GM23338 (cell line): ENCODE results near the gene C1orf21. TPM values are rescaled to one million over a fixed set of nuclear protein-coding genes. Genes with fewer than 3 reads are reported as not detected.

Experiments used
- ATAC-seq: fragments of 200-7000 bp; cut with Tn5 transposase; 3 replicates; pipeline ENCODE4 v1.9.1; 2020
- DNase-seq: peaks from one replicate; pipeline ENCODE4 v3.0.0-alpha.2; 2015; ENCODE audit warnings: low spot score
- H2AFZ ChIP-seq: fragments of 200-600 bp; sonication (generic); 2 replicates; pipeline ENCODE4 v1.8.0; 2016; ENCODE audit warnings: antibody characterized with exemption, mild to moderate bottlenecking, moderate library complexity
- H3F3A ChIP-seq: fragments of 200-600 bp; sonication (generic); replicated peaks from 2 replicates; pipeline ENCODE4 v1.8.0; 2017; ENCODE audit warnings: antibody characterized with exemption, mixed run types, low read depth
- H3K27ac ChIP-seq: fragments of 200-600 bp; sonication (generic); 2 replicates; pipeline ENCODE4 v1.6.1; 2016; ENCODE audit warnings: low read depth
- H3K27me3 ChIP-seq: fragments of 200-600 bp; sonication (generic); 2 replicates; pipeline ENCODE4 v1.8.0; 2016; ENCODE audit warnings: mild to moderate bottlenecking, mixed run types, moderate library complexity; ENCODE audit not compliant: insufficient read depth
- H3K36me3 ChIP-seq: fragments of 200-600 bp; sonication (generic); 2 replicates; pipeline ENCODE4 v1.8.0; 2016; ENCODE audit warnings: mild to moderate bottlenecking; ENCODE audit not compliant: insufficient read depth
- H3K4me1 ChIP-seq: fragments of 200-600 bp; sonication (generic); 2 replicates; pipeline ENCODE4 v1.8.0; 2016; ENCODE audit warnings: mild to moderate bottlenecking, moderate library complexity; ENCODE audit not compliant: insufficient read depth
- H3K4me2 ChIP-seq: fragments of 200-600 bp; sonication (generic); 2 replicates; pipeline ENCODE4 v1.7.1; 2017; ENCODE audit warnings: mixed run types
- H3K4me3 ChIP-seq: fragments of 200-600 bp; sonication (generic); 2 replicates; pipeline ENCODE4 v1.6.1; 2016; ENCODE audit warnings: mixed run types
- H3K79me2 ChIP-seq: fragments of 200-600 bp; sonication (generic); replicated peaks from 2 replicates; pipeline ENCODE4 v1.8.0; 2017; ENCODE audit warnings: mild to moderate bottlenecking; ENCODE audit not compliant: insufficient read depth
- H3K9me2 ChIP-seq: fragments of 200-600 bp; sonication (generic); 2 replicates; pipeline ENCODE4 v1.8.0; 2017; ENCODE audit not compliant: insufficient read depth
- H4K20me1 ChIP-seq: fragments of 200-600 bp; sonication (generic); replicated peaks from 2 replicates; pipeline ENCODE4 v1.8.0; 2017; ENCODE audit warnings: mild to moderate bottlenecking; ENCODE audit not compliant: insufficient read depth
- H3K27ac Mint-ChIP-seq: 2 replicates; pipeline ENCODE4 v1.8.0; 2020; ENCODE audit warnings: inconsistent platforms, mild to moderate bottlenecking, moderate library complexity, mixed read lengths
- H3K27me3 Mint-ChIP-seq: 3 replicates; pipeline ENCODE4 v1.8.0; 2022; ENCODE audit warnings: low read depth, mild to moderate bottlenecking, moderate library complexity, mixed read lengths, inconsistent platforms; ENCODE audit not compliant: insufficient read depth, poor library complexity
- H3K36me3 Mint-ChIP-seq: 3 replicates; pipeline ENCODE4 v1.8.0; 2021; ENCODE audit warnings: low read depth, mild to moderate bottlenecking, inconsistent platforms, moderate library complexity, mixed read lengths
- H3K4me1 Mint-ChIP-seq: 3 replicates; pipeline ENCODE4 v1.8.0; 2020; ENCODE audit warnings: mild to moderate bottlenecking, inconsistent platforms, mixed read lengths
- H3K4me3 Mint-ChIP-seq: 3 replicates; pipeline ENCODE4 v1.8.0; 2021; ENCODE audit warnings: moderate library complexity, mild to moderate bottlenecking, inconsistent platforms, mixed read lengths
- H3K9me3 Mint-ChIP-seq: 3 replicates; pipeline ENCODE4 v1.8.0; 2020; ENCODE audit warnings: moderate library complexity, mild to moderate bottlenecking, inconsistent platforms, mixed read lengths
- CREB1 ChIP-seq: fragments of 250-450 bp; sonication (Bioruptor Pico); IDR thresholded peaks from 2 replicates; pipeline ENCODE4 v1.5.0; 2020; ENCODE audit warnings: low read depth, mild to moderate bottlenecking, moderate library complexity
- JUNB ChIP-seq: IDR thresholded peaks from one replicate; pipeline ENCODE4 v1.6.1; 2016; ENCODE audit warnings: antibody characterized with exemption; ENCODE audit not compliant: unreplicated experiment
- POLR2AphosphoS5 ChIP-seq: IDR thresholded peaks from 2 replicates; pipeline ENCODE4 v1.6.1; 2016; ENCODE audit warnings: antibody characterized with exemption, low read depth
- STAT1 ChIP-seq: IDR thresholded peaks from one replicate; pipeline ENCODE4 v1.6.1; 2016; ENCODE audit warnings: antibody characterized with exemption; ENCODE audit not compliant: unreplicated experiment
- polyA plus RNA-seq: library from polyadenylated mRNA; unstranded; fragments of >200 nt; fragmentation: Nextera tagmentation; extraction: Ambion mirVana; gene quantifications from 2 replicates; pipeline ENCODE4 v1.2.1, GENCODE V29; 2016
- total RNA-seq: library from RNA; depleted of rRNA; stranded (reverse); fragments of >200 nt; shearing (Covaris generic); gene quantifications from 2 replicates; pipeline ENCODE4 v1.2.3, GENCODE V29; 2014
- TF ChIP-seq, protein P1 (sequence below), 2 experiments: fragments of 200-600 bp in 1 of 2; sonication (generic) in 1 of 2; conservative IDR thresholded peaks; 2 replicates each; pipeline versions ENCODE4 v1.5.1 to v1.6.1; 2016 to 2017; ENCODE audit warnings: antibody characterized with exemption in 2 of 2, low read depth in 2 of 2, mild to moderate bottlenecking in 2 of 2, moderate library complexity in 1 of 2
- TF ChIP-seq, protein P2 (sequence below): IDR thresholded peaks from 2 replicates; pipeline ENCODE4 v1.6.1; 2016; ENCODE audit warnings: antibody characterized with exemption
- TF ChIP-seq, protein P3 (sequence below): IDR thresholded peaks from one replicate; pipeline ENCODE4 v1.6.1; 2018; ENCODE audit warnings: antibody characterized with exemption; ENCODE audit not compliant: unreplicated experiment

C1orf21 gene
- total and polyA plus RNA-seq, 2 experiments from 2014 or later = 28.0 to 40.4 TPM

DNA sequence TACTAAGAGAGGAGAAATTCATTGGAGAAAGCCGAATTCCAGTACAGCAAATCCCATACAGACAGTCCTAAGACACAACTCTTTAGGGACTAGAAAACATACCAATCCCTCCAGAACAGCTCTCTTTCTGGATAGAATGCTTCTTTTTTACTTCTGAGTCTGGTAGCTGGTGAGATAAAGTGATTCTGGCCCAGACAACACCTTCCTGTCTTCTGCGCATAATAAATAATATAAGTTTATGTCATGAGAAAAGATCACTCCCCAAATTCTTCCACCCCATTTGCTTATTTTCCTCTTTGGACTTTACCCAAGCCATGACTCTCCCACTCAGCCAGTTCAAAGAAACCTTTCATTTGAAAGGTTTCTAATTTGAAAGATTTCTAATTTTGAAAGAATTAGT is 269.4 kb downstream of the C1orf21 start:
- no peak for TF ChIP-seq POLR2AphosphoS5
- TF ChIP-seq STAT1 = no peak
- TF ChIP-seq, protein P1, sequence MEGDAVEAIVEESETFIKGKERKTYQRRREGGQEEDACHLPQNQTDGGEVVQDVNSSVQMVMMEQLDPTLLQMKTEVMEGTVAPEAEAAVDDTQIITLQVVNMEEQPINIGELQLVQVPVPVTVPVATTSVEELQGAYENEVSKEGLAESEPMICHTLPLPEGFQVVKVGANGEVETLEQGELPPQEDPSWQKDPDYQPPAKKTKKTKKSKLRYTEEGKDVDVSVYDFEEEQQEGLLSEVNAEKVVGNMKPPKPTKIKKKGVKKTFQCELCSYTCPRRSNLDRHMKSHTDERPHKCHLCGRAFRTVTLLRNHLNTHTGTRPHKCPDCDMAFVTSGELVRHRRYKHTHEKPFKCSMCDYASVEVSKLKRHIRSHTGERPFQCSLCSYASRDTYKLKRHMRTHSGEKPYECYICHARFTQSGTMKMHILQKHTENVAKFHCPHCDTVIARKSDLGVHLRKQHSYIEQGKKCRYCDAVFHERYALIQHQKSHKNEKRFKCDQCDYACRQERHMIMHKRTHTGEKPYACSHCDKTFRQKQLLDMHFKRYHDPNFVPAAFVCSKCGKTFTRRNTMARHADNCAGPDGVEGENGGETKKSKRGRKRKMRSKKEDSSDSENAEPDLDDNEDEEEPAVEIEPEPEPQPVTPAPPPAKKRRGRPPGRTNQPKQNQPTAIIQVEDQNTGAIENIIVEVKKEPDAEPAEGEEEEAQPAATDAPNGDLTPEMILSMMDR (conservative IDR thresholded peaks at IDR 0.05; ENCODE audit: low read depth in 2 of 2) = no peak
- no peak for TF ChIP-seq JUNB
- TF ChIP-seq, protein P2, sequence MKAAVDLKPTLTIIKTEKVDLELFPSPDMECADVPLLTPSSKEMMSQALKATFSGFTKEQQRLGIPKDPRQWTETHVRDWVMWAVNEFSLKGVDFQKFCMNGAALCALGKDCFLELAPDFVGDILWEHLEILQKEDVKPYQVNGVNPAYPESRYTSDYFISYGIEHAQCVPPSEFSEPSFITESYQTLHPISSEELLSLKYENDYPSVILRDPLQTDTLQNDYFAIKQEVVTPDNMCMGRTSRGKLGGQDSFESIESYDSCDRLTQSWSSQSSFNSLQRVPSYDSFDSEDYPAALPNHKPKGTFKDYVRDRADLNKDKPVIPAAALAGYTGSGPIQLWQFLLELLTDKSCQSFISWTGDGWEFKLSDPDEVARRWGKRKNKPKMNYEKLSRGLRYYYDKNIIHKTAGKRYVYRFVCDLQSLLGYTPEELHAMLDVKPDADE = no peak
- Histone ChIP-seq H3K27me3 (no peaks in the 10 kb centered on the region), H3K4me3 (no peak overlapping the region), H3K9me2 (0 out of 2 replicates have a peak, but pooled peaks cover 9% of the 10 kb centered on the region), H2AFZ (no peak overlapping the region), H3F3A (no peaks in the 10 kb centered on the region), H3K4me2 (no peak overlapping the region), H3K36me3 (no peaks in the 10 kb centered on the region; the same call in 1 of the 2 replicates), H3K4me1 (no peaks in the 10 kb centered on the region), H4K20me1 (no peaks in the 10 kb centered on the region), H3K27ac (no peak overlapping the region), H3K79me2 (no peaks in the 10 kb centered on the region)
- Mint-ChIP-seq H3K4me3 (no peak overlapping the region), H3K27ac (no peak overlapping the region), H3K4me1 (peaks cover 3% of the 10 kb centered on the region; the same call in 2 of the 3 replicates), H3K27me3 (peaks cover 2% of the 10 kb centered on the region), H3K36me3 (no peaks in the 10 kb centered on the region), H3K9me3 (no peaks in the 10 kb centered on the region; the same call in 2 of the 3 replicates)
- no peak for DNase-seq
- ATAC-seq = no peak

DNA sequence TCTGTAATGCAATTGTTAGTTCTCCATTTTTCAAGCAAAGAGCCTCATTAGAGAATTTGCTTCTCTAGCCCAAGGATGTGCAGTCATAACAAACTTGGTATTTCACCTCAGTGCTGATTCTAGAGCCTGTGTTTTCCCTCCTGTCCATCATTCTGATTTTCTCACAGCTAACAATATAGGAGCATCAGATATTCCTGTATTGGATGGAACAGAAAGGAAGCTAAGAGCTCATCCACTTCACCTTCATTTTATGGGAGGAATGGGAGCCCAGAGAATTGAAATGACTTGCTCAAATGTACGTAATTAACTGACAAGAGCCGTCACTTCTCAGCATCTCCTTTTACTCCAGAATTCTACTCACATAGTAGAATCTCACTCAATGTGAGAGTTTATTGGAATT is 271.2 kb downstream of the C1orf21 start:
- Histone ChIP-seq H3K27ac (no peak overlapping the region), H3K79me2 (no peaks in the 10 kb centered on the region), H3K4me1 (no peaks in the 10 kb centered on the region), H3K4me3 (no peak overlapping the region), H3F3A (no peaks in the 10 kb centered on the region), H3K9me2 (0 out of 2 replicates have a peak, but pooled peaks cover 9% of the 10 kb centered on the region), H3K27me3 (no peaks in the 10 kb centered on the region), H3K36me3 (no peaks in the 10 kb centered on the region; the same call in 1 of the 2 replicates), H2AFZ (no peak overlapping the region), H4K20me1 (no peaks in the 10 kb centered on the region), H3K4me2 (no peak overlapping the region)
- no peak for TF ChIP-seq JUNB
- TF ChIP-seq, protein P3, sequence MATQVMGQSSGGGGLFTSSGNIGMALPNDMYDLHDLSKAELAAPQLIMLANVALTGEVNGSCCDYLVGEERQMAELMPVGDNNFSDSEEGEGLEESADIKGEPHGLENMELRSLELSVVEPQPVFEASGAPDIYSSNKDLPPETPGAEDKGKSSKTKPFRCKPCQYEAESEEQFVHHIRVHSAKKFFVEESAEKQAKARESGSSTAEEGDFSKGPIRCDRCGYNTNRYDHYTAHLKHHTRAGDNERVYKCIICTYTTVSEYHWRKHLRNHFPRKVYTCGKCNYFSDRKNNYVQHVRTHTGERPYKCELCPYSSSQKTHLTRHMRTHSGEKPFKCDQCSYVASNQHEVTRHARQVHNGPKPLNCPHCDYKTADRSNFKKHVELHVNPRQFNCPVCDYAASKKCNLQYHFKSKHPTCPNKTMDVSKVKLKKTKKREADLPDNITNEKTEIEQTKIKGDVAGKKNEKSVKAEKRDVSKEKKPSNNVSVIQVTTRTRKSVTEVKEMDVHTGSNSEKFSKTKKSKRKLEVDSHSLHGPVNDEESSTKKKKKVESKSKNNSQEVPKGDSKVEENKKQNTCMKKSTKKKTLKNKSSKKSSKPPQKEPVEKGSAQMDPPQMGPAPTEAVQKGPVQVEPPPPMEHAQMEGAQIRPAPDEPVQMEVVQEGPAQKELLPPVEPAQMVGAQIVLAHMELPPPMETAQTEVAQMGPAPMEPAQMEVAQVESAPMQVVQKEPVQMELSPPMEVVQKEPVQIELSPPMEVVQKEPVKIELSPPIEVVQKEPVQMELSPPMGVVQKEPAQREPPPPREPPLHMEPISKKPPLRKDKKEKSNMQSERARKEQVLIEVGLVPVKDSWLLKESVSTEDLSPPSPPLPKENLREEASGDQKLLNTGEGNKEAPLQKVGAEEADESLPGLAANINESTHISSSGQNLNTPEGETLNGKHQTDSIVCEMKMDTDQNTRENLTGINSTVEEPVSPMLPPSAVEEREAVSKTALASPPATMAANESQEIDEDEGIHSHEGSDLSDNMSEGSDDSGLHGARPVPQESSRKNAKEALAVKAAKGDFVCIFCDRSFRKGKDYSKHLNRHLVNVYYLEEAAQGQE = no peak
- no peak for TF ChIP-seq CREB1 (CRISPR knock-in tag)
- TF ChIP-seq, protein P2 = no peak
- TF ChIP-seq, protein P1 (conservative IDR thresholded peaks at IDR 0.05; ENCODE audit: low read depth in 2 of 2) = no peak
- Mint-ChIP-seq H3K27ac (no peak overlapping the region), H3K36me3 (no peaks in the 10 kb centered on the region), H3K9me3 (no peaks in the 10 kb centered on the region), H3K27me3 (peaks cover 2% of the 10 kb centered on the region), H3K4me1 (peaks cover 3% of the 10 kb centered on the region), H3K4me3 (no peak overlapping the region)
- ATAC-seq (no peak), DNase-seq (no peak)
